Measurements from ENCODE around the gene CLIC4. TPM values are rescaled to one million over a fixed set of nuclear protein-coding genes. Genes with fewer than 3 reads are reported as not detected.
A peak's percentile ranks its signal among the peaks of the same experiment; 100 is the strongest.

Gene CLIC4
- total and polyA plus RNA-seq, 9 of the 15 experiments (the other 6 are each of a cell fraction or from before 2014, with no cell fraction given): 16.0 to 67.5 (median 38.4) TPM

DNA sequence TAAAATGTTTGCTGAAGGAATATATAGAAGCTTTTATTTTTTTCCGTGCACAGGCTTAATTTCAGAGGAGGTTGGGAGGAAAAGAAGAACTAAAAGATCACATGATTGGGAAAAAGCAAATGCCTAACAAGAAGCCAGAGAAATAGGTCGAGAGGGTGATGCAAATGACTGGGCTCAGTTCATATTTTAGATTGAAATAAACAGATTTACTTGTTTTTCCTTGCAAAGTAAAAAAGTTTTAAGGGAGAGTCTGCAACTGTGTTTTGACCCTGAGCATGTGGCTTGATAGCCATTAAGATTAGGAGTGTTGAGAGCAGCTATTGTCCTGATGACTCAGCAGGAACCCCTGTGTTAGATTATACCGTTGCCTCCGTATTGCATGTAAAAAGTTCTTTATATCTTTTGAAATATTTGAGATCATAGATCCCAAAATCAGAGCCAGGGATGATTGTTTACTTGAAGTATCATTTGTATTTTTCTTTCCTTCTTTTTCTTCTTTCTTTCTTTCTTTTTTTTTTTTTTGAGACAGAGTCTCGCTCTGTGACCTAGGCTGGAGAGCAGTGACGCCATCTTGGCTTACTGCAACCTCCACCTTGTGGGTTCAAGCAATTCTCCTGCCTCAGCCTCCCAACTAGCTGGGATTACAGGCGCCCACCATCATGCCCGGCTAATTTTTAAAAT, 20.2 kb downstream of the CLIC4 start (continued):
- TF ChIP-seq EP300 (IDR thresholded peaks at IDR 0.05; ENCODE audit: low read length) (peak; percentile 82), PURB (CRISPR knock-in tag; IDR thresholded peaks at IDR 0.05; ENCODE audit: low read depth) (no peak), MAZ (CRISPR knock-in tag; conservative IDR thresholded peaks at IDR 0.05 in 1 of 2, IDR thresholded peaks at IDR 0.05 in 1 of 2) (0 out of 4 replicates have a peak, but pooled peaks have one; percentile 16 to 50), ZNF384 (IDR thresholded peaks at IDR 0.05; ENCODE audit: low read depth, low read length) (peak; percentile 42; the same call in 1 of the 2 replicates), ZBTB1 (CRISPR knock-in tag; IDR thresholded peaks at IDR 0.05; ENCODE audit: borderline replicate concordance, low read depth) (no peak), SMARCA5 (IDR thresholded peaks at IDR 0.05) (no peak), MYBL2 (IDR thresholded peaks at IDR 0.05; ENCODE audit: low read depth) (no peak; the same call in 1 of the 2 replicates), MYBL2 (CRISPR knock-in tag; IDR thresholded peaks at IDR 0.05; ENCODE audit: borderline replicate concordance) (no peak), ZNF197 (CRISPR knock-in tag; IDR thresholded peaks at IDR 0.05; ENCODE audit: low read depth) (no peak; the same call in 1 of the 2 replicates), ELF1 (tag; IDR thresholded peaks at IDR 0.05) (no peak), NFXL1 (CRISPR knock-in tag; IDR thresholded peaks at IDR 0.05) (no peak), PML (IDR thresholded peaks at IDR 0.05; ENCODE audit: low read length) (no peak), RBBP5 (IDR thresholded peaks at IDR 0.05; ENCODE audit: borderline replicate concordance, insufficient read depth, low read length, poor library complexity, severe bottlenecking) (no peak), ZNF3 (CRISPR knock-in tag; IDR thresholded peaks at IDR 0.05) (no peak), POLR2AphosphoS5 (IDR thresholded peaks at IDR 0.05; ENCODE audit: control insufficient read depth, insufficient read depth, low read depth, low read length) (0 out of 2 replicates have a peak, but pooled peaks have one; percentile 31), RFX7 (CRISPR knock-in tag; IDR thresholded peaks at IDR 0.05) (no peak), NCOA6 (IDR thresholded peaks at IDR 0.05) (no peak), CAMTA2 (CRISPR knock-in tag; conservative IDR thresholded peaks at IDR 0.05) (no peak), CEBPG (CRISPR knock-in tag; IDR thresholded peaks at IDR 0.05) (peak; percentile 92), CEBPG (tag; conservative IDR thresholded peaks at IDR 0.05 in 1 of 2, IDR thresholded peaks at IDR 0.05 in 1 of 2) (peak; percentile 74 to 77), NFRKB (IDR thresholded peaks at IDR 0.05; ENCODE audit: low read depth) (peak; percentile 98), MAFK (IDR thresholded peaks at IDR 0.05; ENCODE audit: low read length) (peak; percentile 97), ZNF445 (CRISPR knock-in tag; IDR thresholded peaks at IDR 0.05; ENCODE audit: low read depth) (no peak), ZKSCAN3 (CRISPR knock-in tag; IDR thresholded peaks at IDR 0.05) (no peak), ZNF124 (CRISPR knock-in tag; IDR thresholded peaks at IDR 0.05) (no peak), EHMT2 (IDR thresholded peaks at IDR 0.05) (peak; percentile 62; the same call in 1 of the 2 replicates)
- TF ChIP-seq, protein P1, sequence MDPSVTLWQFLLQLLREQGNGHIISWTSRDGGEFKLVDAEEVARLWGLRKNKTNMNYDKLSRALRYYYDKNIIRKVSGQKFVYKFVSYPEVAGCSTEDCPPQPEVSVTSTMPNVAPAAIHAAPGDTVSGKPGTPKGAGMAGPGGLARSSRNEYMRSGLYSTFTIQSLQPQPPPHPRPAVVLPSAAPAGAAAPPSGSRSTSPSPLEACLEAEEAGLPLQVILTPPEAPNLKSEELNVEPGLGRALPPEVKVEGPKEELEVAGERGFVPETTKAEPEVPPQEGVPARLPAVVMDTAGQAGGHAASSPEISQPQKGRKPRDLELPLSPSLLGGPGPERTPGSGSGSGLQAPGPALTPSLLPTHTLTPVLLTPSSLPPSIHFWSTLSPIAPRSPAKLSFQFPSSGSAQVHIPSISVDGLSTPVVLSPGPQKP (CRISPR knock-in tag; IDR thresholded peaks at IDR 0.05): no peak
- TF ChIP-seq, protein P2, sequence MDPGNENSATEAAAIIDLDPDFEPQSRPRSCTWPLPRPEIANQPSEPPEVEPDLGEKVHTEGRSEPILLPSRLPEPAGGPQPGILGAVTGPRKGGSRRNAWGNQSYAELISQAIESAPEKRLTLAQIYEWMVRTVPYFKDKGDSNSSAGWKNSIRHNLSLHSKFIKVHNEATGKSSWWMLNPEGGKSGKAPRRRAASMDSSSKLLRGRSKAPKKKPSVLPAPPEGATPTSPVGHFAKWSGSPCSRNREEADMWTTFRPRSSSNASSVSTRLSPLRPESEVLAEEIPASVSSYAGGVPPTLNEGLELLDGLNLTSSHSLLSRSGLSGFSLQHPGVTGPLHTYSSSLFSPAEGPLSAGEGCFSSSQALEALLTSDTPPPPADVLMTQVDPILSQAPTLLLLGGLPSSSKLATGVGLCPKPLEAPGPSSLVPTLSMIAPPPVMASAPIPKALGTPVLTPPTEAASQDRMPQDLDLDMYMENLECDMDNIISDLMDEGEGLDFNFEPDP (CRISPR knock-in tag; IDR thresholded peaks at IDR 0.05): no peak
- TF ChIP-seq, protein P3, sequence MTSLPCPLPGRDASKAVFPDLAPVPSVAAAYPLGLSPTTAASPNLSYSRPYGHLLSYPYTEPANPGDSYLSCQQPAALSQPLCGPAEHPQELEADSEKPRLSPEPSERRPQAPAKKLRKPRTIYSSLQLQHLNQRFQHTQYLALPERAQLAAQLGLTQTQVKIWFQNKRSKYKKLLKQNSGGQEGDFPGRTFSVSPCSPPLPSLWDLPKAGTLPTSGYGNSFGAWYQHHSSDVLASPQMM (CRISPR knock-in tag; IDR thresholded peaks at IDR 0.05): no peak

Data from K562 (cell line).